ENCODE measurements around the gene TAOK3. TPM values are rescaled to one million over a fixed set of nuclear protein-coding genes. Genes with fewer than 3 reads are reported as not detected.

TAOK3 gene
- total RNA-seq, 1 experiment from 2014 or later, result 21.9 TPM

GRCh38 chr12:118213452-118213851 is 159.3 kb downstream of the TAOK3 start:
- DNase-seq (ENCODE audit: low read depth), result no peak

GRCh38 chr12:118212606-118213005 is 160.1 kb downstream of the TAOK3 start:
- DNase-seq (ENCODE audit: low read depth), result no peak

GRCh38 chr12:118206107-118206412 is 166.6 kb downstream of the TAOK3 start:
- DNase-seq (ENCODE audit: low read depth), result no peak

- DNase-seq (ENCODE audit: low read depth), result no peak
These were observed 178.7 kb downstream of the TAOK3 start for GRCh38 chr12:118193958-118194357.

- DNase-seq (ENCODE audit: low read depth), result no peak
These were observed 179.2 kb downstream of the TAOK3 start for GRCh38 chr12:118193477-118193876.

- peak; percentile 51 for DNase-seq (ENCODE audit: low read depth)
These were observed 182.4 kb downstream of the TAOK3 start for GRCh38 chr12:118190266-118190665.

GRCh38 chr12:118189741-118190191 is 182.9 kb downstream of the TAOK3 start:
- peak; percentile 54 for DNase-seq (ENCODE audit: low read depth)

- peak; percentile 55 for DNase-seq (ENCODE audit: low read depth)
These were observed 183.9 kb downstream of the TAOK3 start for GRCh38 chr12:118188690-118189371.

- peak; percentile 63 for DNase-seq (ENCODE audit: low read depth)
These were observed 184.8 kb downstream of the TAOK3 start for GRCh38 chr12:118187751-118188435.

GRCh38 chr12:118185602-118186397 is 186.9 kb downstream of the TAOK3 start:
- DNase-seq (ENCODE audit: low read depth), result no peak

- peak; percentile 34 for DNase-seq (ENCODE audit: low read depth)
These were observed 189.0 kb downstream of the TAOK3 start for GRCh38 chr12:118183711-118184110.

GRCh38 chr12:118183155-118183554 is 189.6 kb downstream of the TAOK3 start:
- no peak for DNase-seq (ENCODE audit: low read depth)

GRCh38 chr12:118175823-118176447 is 196.8 kb downstream of the TAOK3 start:
- no peak for DNase-seq (ENCODE audit: low read depth)

- no peak for DNase-seq (ENCODE audit: low read depth)
These were observed 205.8 kb downstream of the TAOK3 start for GRCh38 chr12:118166946-118167345.

GRCh38 chr12:118164798-118165486 is 207.8 kb downstream of the TAOK3 start:
- peak; percentile 27 for DNase-seq (ENCODE audit: low read depth)

- no peak for DNase-seq (ENCODE audit: low read depth)
These were observed 212.2 kb downstream of the TAOK3 start for GRCh38 chr12:118160536-118160935.

- no peak for DNase-seq (ENCODE audit: low read depth)
These were observed 221.0 kb downstream of the TAOK3 start for GRCh38 chr12:118151755-118152154.

GRCh38 chr12:118150625-118151024 is 222.1 kb downstream of the TAOK3 start:
- no peak for DNase-seq (ENCODE audit: low read depth)

- no peak for DNase-seq (ENCODE audit: low read depth)
These were observed 224.4 kb downstream of the TAOK3 start for GRCh38 chr12:118148287-118148686.

GRCh38 chr12:118145798-118146156 is 226.9 kb downstream of the TAOK3 start:
- DNase-seq (ENCODE audit: low read depth), result no peak

GRCh38 chr12:118145113-118145797 is 227.5 kb downstream of the TAOK3 start:
- no peak for DNase-seq (ENCODE audit: low read depth)

Measured in LHCN-M2 (cell line).